Measurements from ENCODE around the gene SIK2.

GRCh38 chr11:111660822-111661221 lies 58.6 kb downstream of the SIK2 start:
- TF ChIP-seq CTCF (IDR thresholded peaks at IDR 0.05) (no peak), POLR2A (IDR thresholded peaks at IDR 0.05) (no peak)
